Stimulated activated CD4-positive, alpha-beta T cell treated with anti-CD3 and anti-CD28 coated beads, Interleukin-2, amount 100 ng/mL, for 24 hours (primary cell): ENCODE data around the gene CCDC34.
"Not testable (repeated sequence)": the region's sequence is repeated elsewhere in the genome, so short reads cannot be mapped to it uniquely, and the experiment has no call there.

ENCODE experiments used
- DNase-seq, 2 donors: peaks; one replicate each; pipeline ENCODE4 v3.0.0-alpha.2; 2020

The CCDC34 gene

GRCh38 chr11:27357250-27357649 lies 5.8 kb downstream of the CCDC34 start:
- no peak for DNase-seq

DNA sequence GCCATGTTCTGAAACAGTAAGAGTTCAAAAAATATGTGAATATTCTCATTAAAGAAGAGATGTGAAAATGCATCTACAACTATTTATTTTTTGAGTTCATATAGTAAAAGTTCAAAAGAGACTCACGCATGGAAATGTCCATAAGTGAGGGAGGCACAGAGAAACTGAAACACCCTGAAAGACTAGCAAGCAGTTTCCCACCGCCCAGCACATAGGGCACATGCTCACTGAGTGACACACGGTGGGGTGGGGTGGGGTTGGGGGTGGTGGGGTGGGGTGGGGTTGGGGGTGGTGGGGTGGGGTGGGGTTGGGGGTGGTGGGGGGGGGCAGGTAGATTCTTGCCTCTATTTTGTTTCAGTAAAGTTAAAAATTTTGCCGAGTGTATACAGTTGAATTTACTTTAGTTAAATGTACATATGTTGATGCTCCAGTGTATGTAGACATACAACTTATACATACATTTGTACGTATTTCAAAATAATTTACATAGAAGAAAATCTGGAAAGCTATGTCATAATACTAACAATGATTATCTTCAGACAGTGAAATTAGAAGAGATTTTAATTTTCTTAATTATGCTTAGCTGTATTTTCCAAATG lies 6.3 kb downstream of the CCDC34 start:
- no peak for DNase-seq

DNA sequence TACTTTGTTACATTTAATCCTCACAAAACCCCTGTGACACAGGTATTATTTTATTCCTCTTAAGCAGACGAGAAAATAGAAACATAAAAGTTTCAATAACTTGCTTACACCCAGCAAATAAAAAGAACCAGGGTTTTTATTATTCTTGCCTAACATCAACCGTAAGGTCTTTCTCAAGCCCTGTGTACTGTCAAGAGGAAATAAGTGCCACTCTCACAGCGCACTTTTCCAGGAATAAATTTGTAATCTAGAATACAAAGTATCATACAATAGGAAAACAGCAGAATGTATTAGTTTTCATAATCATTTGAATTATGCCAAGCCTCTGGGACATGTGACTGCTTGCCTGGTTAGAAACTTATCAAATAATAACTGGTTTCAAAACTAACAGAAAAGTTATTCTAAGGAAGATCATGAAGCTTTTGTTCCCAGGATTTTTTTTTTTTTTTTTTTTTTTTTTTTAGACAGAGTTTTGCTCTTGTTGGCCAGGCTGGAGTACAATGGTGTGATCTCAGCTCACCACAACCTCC lies 7.4 kb downstream of the CCDC34 start:
- DNase-seq, result no peak

DNA sequence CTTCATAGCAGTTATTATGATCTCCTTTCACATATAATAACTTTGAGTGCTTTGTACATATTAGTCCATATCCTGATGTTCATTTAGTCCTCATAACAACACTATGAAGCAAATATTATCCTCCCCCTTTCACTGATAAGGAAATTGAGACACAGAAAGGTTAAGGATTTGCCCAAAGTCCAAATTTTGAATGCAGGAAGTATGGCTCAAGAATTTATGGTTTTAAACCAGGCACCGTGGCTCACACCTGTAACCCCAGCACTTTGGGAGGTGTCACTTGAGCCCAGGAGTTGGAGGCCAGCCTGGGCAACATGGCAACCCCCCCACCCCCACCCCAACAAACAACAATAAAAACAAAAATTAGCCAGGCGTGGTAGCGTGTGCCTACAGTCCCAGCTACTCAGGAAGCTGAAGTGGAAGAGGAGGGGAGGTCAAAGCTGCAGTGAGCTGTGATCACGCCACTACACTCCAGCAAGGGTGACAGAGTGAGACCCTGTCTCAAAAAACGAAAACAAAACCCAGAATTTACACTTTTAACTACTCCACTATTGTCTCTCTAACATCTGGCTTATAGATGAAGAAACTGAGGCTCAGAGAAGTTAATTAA lies 8.6 kb downstream of the CCDC34 start:
- no peak for DNase-seq

- DNase-seq, result no peak
Observed at GRCh38 chr11:27353593-27354358, 9.2 kb downstream of the CCDC34 start.

GRCh38 chr11:27352781-27353180 lies 10.2 kb downstream of the CCDC34 start:
- DNase-seq, result no peak

GRCh38 chr11:27350511-27350910 lies 12.5 kb downstream of the CCDC34 start:
- no peak for DNase-seq

DNA sequence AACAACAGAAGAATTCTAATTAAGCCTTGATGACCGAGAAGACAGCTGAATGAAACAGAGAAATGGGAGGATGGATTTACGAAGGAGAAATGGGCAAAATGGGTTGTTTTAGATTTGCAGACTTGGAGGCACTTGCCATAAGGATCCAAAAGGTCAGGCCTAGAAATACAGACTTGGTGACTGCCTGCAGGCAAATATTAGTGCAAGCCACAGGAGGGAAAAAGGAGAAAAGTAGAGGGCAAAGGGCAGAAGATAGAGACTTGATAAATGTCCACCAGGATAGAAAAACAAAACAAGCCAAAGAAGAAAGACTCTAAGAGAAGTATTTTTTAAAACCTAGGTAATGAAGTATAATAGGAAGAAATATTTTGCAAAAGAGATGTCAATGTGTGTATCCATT lies 13.1 kb downstream of the CCDC34 start:
- DNase-seq, result no peak

- DNase-seq, result no peak
Observed at GRCh38 chr11:27348340-27348873, 14.6 kb downstream of the CCDC34 start.

- no peak for DNase-seq
Observed at GRCh38 chr11:27347359-27348339, 15.4 kb downstream of the CCDC34 start.

DNA sequence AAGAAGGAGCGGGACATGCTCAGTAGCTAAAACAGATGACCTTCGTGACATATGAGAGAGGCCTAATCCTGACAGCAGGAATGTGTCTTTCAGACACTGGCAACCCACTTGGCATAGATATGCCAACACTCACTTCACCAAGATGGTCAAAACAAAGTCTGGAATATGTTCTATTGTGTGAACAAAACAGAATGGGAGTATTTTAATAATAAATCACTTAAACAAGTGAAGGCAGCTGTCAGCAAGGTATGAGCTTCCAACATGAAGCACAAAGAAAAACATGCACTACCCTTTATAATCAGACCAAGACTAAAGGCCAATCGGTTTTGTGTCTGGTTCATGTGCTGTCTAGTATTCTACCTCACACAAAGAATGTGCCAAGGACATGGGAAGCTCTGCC lies 23.1 kb downstream of the CCDC34 start:
- no peak for DNase-seq

- DNase-seq, result not testable (repeated sequence)
Observed at GRCh38 chr11:27334764-27335163, 28.3 kb downstream of the CCDC34 start.

- no peak for DNase-seq
Observed at GRCh38 chr11:27331981-27332380, 31.0 kb downstream of the CCDC34 start.

- no peak for DNase-seq
Observed at GRCh38 chr11:27330633-27331270, 32.3 kb downstream of the CCDC34 start.

DNA sequence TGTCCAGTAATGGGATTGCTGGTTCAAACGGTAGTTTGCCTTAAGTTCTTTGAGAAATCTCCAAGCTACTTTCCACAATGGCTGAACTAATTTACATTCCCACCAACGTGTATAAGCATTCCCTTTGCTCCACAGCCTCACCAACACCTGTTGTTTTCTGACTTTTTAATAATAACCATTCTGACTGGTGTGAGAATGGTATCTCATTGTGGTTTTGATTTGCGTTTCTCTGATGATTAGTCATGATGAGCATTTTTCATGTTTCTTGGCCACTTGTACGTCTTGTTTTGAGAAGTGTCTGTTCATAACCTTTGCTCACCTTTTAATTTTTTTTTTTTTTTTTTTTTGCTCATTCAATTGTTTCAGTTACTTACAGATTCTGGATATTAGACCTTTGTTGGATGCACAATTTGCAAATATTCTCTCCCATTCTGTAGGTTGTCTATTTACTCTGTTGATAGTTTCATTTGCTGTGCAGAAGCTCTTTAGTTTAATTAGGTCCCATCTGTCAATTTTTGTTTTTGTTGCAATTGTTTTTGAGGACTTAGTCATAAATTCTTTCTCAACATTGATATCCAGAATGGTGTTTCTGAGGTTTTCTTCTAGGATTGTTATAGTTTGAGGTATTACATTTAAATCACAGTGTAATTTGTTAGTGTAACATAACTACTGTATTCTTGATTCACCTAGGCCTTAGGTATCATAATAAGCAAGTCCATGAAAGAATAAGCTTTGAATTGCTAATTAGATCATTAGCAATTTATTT lies 33.0 kb downstream of the CCDC34 start:
- no peak for DNase-seq

- DNase-seq, result no peak
Observed at GRCh38 chr11:27328614-27329013, 34.4 kb downstream of the CCDC34 start.

DNA sequence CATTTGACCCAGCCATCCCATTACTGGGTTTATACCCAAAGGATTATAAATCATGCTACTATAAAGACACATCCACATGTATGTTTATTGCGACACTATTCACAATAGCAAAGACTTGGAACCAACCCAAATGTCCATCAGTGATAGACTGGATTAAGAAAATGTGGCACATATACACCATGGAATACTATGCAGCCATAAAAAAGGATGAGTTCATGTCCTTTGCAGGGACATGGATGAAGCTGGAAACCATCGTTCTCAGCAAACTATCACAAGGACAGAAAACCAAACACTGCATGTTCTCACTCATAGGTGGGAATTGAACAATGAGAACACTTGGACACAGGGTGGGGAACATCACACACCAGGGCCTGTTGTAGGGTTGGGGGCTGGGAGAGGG lies 36.0 kb downstream of the CCDC34 start:
- not testable (repeated sequence) for DNase-seq

- not testable (repeated sequence) for DNase-seq
Observed at GRCh38 chr11:27322196-27322595, 40.8 kb downstream of the CCDC34 start.

DNA sequence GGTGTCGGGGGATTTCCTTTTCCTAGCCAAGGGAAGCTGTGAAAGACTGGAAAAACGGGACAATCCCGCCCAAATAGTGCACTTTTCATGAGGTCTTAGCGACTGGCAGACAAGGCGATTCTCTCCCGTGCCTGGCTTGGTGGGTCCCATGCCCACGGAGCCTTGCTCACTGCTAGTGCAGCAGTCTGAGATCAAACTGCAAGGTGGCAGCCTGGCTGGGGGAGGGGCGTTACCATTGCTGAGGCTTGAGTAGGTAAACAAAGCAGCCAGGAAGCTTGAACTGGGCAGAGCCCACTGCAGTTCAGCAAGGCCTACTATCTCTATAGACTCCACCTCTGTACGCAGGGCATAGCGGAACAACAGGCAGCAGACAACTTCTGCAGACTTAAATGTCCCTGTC lies 41.7 kb downstream of the CCDC34 start:
- DNase-seq, result not testable (repeated sequence)

GRCh38 chr11:27319072-27319471 lies 43.9 kb downstream of the CCDC34 start:
- DNase-seq, result no peak

DNA sequence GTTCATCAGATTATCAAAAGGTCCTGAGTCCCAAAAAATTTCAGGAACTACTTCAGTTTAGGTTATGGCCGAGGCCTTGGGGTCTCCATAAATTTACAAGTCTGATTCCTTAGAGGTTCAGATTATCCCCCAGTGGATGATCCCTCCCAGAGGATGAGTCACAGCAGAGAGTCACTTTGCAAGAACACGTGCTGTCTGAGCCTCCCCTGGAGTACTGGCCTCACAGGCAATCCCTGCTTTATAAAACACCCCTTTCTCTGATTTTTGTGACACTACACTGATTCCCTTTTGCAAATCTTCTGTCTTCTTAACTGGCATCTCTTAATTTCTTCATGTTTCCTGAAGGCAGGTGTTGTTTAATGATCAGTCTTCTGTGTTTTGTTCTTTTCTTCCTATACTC lies 45.3 kb downstream of the CCDC34 start:
- no peak for DNase-seq
